ENCODE measurements around the gene PTOV1.

Gene PTOV1

DNA sequence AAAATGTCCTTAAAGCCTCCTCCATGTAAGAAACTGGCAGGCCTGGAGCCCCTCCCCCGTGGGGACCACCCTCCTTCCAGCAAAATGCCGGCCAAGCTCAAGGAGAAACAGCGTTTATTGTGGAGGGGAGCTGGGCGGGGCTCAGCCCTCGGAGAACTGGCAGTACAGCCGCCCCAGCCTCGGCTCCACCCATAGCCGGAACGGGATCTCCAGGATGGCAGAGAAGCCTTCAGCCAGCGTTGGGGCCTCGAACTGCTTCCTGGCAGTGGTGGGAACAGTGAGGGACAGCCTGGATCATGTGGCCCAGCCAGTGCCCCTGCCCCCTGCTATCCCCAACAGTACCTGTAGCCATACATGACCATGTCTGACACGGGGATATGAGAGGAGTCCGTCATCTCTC, 10.1 kb downstream of the PTOV1 start:
- DNase-seq = no peak

DNA sequence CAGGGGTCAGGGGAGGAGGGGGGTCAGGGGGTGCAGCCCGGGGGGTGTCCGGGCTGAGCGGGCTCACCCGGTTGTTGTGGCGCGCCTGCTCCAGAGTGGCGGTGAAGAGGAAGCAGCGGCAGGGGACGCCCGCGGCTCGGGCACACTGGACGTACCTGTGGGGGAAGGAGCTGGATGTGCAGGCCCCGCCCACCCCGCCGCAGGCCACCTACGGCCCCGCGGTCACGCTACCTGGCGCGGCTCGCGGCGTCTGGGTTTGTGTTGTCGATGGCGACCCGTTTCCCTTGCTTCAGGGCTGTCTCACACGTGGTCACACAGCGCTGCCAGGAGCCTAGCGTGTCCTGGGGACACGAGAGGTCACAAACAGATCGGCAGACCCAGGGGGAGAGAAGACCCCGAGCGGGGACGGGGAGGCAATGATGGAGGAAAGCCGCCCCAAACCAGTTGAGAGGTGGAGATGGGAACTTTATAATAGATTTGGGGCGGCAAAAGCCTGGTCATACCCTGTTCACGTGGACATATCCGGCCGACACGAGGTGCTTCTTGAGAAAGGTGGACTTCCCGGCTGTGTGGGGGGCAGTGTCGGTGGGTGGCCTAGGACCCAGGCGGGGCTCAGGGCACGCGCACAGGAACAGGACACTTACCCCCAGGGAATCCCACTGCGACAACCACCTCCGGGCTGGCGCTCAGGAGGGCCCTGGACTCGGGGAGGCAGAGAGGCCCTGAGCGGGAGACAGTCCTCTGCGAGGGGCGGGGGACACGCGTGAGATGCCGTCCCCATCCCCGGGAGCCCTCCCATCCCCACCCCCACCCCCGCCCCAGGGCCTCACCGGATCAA, 10.8 kb downstream of the PTOV1 start:
- DNase-seq = no peak

DNA sequence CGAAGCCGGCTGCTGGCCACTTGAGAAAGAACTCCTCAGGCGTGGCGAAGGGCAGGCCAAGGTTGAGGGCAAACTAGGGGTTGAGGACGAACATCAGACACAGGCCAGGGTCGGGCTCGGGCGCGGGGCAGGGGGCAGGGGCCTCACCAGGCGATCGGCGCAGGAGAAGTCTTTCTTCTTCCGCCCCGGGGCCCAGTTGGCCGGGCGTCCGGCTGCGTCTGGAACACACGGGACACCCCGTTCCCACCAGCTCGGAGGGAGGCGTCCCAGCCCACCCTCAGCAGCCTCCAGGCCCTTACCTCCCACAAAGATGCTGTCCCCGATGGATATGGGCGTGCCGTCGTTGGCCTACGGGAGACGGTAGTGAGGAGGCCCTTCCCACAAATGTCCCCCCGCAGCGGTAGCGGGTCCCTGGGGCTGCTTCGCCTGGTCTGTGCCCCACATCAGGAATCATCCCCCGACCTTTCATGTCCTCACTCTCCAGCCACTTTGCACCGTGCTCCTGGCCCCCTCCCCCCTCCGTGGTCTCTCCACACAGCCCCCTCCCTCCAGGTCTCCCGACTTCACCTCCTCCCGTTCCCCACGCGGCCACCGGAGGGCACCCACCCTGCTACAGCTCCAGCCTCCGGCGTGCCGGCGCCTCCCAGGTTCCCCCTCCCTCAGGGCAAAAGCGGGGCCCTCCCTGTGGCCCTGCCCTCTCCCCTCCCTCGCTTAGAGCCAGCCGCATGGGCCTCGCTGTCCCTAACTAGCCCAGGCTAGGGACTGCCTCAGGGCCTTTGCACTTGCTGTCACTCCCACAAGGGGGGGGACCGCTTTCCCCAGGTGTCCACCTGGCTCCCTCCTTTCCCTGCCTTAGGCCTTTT, 11.7 kb downstream of the PTOV1 start:
- no peak for DNase-seq

DNA sequence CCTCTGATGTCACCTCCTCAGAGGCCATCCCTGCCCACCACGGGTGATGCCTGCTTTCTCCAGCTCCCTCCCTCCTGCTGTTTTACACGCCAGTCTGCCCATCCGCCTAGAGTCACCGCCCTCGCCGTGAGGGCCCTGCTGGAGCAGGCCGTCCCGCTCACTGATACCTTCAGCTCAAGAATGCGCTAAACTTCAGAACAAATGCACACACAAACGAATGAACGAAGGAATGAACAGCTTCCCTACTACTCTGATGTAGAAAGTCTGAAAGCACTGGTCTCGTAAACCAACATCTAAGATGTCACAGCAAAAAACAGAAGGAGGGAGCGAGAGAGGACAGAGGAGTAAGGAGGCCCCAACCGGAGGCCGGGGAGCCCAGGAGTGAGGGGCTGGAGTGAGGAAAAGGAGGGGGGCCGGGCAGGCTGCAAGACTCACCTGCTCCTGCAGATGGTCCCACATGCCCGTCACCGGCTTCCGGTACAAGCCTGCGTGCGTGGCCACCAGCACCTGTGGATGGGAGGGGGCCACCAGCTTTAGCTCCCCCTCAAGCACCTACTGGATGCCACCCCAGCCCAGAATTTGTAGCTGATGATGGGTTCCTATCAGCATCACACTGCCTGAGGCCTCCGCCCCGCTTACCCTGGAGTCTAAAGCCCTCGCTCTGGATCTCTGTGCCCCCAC, 12.4 kb downstream of the PTOV1 start:
- DNase-seq = no peak

DNA sequence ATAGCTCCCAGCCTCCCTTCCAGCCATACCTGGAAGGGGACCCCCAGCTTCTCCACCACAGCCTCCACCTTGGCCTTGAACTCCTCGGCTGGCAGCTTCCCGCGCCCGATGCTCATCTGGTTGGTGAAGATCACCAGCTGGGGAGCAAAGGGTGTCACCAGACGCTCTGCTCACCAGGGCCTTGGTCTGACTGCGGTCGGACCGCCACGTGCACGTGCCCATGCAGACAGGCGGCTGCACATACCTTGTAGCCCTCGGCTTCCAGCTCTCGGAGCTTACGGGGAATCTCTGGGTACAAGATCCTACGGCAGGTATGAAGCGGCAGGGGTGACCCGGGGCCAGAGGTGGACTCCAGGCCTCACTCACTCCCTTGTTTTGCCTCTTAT, 13.0 kb downstream of the PTOV1 start:
- no peak for DNase-seq

DNA sequence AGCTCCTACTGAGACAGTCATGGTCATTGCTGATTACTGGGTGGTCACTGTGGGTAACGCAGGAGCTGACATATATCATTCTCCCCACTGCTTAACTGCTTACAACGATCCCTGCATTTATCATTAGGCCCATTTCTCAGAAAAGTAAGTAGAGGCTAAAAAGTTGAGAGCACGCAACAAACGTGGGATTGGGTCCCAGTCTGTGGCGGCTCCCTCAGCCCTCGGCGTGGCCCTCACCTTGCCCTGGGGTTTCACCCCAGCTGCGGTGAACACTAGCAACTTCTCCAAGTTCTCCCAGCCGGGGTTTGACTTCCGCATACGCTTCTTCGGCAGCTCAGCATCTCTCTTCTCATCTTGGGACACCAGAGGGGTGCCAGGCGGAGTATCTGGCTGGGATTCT, 13.9 kb downstream of the PTOV1 start:
- DNase-seq = no peak

DNA sequence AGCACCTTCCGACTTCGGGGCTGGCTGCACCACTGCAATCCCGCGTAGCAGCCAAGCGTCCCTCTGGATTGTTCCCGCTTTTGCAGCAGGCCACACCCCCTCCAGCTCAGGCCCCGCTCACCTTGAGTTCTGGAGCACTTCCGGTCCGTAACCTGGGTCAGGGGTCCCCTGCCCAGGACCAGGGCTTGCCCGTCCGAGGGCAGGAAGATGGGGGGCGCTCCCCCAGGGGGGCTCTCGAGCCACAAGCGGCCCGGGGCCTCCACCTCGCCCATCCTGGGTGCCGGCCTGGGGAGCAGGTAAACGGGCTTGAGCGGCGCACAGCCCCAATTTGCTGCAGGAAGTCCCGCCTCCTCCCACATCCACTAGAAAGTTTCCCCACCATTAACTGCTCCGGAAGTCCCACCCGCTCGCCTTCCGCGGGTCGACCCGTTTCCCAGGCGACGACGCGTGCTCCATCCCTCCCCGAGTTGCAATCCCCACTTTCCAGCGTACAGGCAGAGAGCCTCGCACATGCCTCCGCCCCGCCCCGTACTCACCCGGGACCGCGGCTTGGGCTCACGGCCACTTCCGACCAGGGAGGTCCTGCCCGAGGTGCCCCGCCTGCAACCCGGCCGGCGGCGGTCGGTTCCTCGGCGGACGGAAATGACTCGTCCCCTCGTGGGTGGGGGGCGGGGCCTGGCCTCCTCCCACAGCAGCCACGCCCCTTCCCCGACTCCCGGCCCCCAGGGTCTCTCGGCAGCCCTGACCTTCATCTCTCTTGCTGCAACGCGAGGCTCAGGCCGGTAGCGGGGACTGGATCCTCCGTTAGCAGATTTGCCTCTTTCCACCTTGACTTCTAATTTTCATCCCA, 16.2 kb downstream of the PTOV1 start, which contains the start of gene PNKP:
Gene PNKP, minus strand, starts transcription at position 644 of the 850 bp plus-strand sequence. Its CDS starts 372 bp downstream, at position 272.
- DNase-seq = peak; percentile 61 to 82 (median 81)

DNA sequence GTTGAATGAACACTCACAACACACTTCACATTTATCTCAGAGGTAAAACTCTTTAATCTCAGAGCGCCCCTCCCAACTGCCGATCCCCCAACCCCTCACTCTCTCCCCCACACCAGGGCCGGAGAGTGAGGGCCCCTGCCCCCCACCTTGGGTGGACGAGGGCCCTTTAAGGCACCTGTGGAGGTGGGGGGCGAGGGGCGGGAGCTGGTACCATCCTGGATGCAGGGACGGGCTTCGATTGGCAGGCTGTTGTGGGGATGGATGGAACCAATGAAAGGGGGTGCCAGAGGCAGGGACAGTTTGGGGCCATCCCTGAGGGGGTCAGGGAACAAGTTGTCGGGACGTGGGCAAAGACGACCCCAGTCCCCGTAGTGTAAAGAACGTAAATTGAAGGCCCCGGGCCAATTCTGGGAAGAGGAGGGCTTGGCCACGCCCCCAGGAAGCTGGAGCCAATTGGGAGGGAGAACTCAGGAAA, 18.1 kb downstream of the PTOV1 start:
- no peak for DNase-seq

DNA sequence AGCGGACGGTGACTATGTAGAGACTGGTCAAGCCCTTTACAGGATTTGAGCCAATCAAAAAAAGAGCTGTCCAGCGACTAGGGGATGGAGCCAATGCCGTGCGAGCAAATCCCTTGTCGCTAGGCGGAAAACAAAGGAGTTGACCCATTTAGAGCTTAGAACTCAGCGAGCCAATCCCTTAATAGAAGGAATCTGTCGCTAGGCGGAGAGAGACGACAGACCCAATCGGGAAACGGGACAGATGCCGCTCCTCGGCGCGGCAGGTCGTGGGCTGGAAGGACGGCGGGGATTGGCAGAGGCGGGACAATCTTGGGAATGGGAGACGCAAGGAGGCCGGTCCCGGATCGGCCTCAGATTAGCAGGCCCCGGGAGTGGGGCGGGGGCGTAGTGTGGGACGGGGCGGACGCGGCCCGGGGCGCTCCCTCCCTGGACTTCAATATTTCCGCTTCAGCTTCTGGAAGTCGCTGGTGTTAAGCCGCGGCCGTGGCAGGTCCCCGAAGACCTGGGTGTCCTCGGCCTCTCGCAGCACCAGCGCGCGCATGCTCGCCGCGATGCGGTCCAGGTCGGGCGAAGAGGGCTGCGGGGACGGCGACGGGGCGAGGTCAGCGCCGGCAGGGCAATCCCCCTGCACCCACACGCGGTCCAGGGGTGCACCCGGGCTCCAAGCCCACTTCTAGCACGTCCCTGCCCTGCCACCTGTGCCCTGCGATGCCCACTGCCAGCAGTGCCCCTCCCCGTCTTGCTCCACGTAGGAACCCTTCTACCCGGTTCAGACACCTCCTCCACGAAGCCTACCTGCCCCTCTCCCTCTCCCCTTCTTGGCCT, 18.7 kb downstream of the PTOV1 start:
- DNase-seq = peak; percentile 68 to 78 (median 70)

DNA sequence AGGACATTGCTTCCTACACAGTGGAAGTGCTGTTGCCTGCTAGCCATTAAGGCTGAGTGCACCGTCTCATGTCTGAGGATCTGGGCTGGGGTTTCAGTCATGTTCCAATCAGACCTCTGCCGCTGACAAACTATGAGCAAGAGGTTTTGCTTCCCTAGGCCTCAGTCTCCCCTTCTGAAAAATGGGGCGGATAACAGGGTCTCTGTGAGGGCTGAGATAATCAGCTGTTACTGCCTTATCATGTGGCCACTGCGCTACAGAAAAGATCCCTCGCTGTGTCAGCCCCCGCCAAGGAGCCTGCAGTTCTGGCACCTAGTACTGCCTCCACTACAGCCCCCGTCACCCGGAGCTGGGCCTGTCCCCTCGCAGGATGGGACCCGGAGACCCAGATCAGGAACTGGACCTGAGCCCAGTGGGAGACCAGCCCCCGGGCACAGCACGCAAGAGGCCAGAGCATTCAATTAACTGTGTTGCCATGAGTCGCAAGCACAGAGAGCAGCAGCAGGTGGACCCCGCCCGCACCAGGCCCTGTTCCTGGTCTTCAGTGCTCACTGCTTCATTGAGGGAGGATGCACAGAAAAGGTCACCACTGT, 19.4 kb downstream of the PTOV1 start:
- no peak for DNase-seq

DNA sequence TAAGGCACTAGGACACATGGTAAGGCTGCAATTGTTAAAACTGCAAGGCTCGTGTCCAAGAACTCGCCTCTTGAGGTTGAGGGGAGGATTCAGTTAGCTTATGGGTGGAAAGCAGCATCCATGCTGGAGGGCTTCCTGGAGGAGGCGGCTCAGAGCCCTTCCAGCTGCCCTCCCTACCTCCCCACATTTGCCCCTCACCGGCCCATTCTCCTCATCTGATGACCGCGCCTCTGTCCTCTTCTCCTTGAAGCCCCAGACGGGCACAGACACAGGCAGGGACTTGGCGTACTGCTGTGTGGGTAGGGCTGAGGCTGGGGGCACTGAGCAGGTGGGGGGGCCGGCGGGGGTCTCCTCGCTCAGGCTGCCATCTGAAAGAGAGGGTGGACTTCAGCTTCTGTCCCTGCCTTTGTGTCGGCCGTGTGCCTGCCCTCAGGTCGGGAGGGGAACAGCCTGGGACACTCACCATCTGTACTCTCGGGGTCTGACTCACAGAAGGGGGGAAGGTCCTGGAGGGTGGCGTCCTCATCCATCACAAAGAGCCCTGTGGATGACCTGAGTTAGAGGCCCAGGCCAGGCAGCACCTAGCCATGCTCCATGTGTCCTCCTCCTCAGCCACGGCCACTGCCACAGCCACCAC, 20.5 kb downstream of the PTOV1 start:
- no peak for DNase-seq

DNA sequence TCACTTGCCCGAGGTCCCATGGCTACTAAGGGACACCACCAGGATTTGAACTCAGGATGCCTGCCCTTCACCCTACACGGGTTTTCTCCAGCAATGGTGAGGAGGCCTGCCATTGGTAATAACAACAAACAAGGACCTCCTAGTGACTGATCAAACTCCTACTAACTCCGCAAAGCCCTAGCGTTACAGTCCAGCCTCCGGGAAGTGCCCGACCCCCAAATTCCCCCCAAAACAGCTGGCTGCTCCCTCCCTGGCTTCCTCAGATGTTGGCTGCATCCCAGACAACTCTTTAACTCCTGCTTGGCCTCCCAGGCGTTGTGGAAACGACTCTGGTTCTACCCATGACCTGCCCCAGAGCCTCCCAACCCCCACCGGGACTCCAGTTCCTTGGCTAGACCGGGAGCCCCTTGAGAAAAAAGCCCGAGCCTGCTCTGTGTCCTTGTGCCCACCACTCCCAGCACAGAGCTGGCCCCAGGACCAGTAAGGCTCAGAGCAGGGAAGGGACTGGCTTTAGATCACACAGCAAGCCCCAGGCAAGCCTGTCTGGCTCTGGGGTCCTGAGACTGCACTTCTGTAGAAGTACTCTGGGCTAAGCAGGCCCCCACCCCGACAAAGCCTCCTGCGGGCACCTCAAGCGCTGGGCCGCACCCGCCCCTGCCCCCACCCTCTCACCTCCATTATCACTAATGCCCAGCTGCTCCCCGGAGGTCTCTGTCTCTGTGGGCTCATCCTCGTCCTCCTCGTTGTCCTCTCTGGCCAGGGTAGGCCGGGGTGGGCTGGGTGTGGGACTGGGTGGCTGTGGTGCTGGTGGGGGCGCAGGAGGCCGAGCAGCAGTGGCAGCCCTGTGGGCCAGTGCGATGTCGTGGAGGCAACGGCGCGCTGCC, 21.5 kb downstream of the PTOV1 start:
- no peak for DNase-seq

DNA sequence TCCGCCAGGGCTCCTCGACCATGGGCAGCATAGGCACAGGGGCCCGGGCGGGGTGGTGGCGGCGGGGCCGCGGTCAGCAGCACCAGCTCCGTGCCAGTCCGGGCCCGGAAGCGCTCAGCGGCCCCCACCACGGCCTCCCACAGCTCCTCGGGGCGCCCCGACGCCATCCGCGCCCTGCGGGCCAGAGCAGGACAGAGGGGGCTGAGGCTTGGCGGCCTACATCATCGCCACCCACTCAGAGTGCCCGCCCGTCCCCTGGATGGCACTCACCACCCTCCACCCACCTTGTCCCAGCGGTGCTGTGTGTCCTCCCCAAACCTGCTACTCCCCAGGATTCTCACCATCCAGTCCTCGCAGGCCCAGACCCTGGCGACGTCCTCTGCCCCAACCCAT, 22.2 kb downstream of the PTOV1 start:
- no peak for DNase-seq

DNA sequence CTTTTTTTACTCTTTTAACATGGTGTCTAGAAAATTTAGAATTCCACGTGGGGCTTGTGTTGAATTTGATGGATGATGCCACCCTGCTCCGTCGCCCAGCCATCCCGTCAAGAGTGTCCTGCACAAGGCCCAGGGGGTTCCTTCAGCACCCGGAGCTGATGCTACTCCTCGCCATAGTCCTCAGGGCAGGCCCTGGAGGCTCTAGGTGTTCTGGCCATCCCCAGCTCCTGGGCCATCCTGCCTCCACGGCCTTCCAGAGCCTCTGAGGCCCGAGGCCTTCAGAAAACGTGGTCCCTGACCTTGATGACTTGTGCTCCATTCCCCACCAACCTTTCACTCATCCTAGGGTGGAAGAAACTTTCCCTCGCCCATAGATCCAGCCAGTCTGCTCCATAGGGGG, 22.9 kb downstream of the PTOV1 start:
- DNase-seq = no peak

DNA sequence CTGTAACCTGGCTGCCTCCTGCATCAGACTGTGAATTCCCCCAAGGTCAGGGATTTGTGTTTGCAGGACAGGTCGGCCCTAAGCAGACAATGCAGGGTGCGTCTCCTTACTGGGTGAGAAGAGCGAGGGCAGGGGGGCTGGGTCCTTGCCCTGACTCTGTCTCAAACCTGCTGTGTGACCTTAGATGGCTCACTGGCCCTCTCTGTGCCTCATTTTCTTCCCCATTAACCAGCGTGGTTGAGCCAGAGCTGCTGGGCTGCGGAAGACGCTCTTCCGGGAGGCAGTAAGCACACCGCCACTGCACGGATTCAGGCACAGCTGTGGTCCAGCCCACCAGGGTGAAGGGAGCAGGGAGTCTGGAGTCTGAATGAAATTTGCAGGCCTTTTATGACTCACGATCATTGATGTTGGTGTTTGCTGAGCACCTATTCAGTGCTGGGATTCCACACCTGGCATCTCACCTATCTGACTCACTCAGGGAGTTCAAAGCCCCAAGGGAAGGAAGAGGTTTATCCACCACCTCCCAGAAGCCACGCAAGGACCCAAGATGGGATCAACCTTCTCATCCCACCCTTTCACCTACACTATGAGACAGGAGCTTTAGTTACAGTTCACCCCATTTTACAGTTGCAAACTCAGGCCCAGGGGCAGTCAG, 23.7 kb downstream of the PTOV1 start:
- DNase-seq = no peak

DNA sequence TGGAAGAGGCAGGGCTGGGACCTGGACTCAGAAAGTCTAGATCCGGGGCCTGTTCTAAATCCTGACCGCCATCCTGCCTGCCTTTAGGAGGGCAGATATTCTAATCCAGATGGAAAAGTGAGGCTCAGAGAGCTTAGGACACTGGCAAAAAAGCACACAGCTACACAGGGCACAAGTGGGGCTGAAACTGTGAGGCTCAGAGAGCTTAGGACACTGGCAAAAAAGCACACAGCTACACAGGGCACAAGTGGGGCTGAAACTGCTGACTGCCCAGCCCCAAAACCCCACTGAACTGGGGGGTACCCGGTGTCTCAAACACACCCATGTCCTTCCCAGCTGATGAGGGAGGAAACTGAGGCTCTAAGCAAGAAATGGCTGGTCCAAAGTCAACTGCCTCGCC, 24.2 kb downstream of the PTOV1 start:
- DNase-seq = no peak

DNA sequence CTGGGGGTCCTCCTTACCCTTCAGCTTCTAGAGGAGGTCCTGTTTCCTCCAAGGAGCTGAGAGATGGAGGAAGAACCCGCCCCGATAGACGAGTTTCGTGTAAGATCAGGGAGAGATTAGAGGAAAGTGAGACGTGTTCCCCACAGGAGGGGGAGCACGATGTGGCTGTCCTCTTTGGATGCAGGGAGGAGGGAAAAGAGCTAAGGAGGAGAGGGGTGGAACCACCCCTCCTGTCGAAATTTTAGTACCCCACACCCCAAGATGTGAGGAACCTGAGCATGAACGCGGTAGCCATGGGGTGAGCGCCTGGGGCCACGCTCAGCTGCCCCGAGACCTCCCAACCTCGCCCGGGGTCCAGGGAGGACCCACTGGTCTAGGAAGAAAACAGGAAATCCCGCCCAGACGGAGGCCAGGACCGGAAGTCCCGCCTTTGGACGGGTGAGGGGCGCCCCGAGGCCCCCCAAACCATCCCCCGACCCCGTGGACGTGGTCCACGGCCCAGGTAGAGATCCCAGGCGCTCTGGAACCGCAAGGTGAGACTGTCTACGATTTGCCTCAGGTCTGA, 25.0 kb downstream of the PTOV1 start:
- DNase-seq = peak; percentile 41 to 51 (median 46)

DNA sequence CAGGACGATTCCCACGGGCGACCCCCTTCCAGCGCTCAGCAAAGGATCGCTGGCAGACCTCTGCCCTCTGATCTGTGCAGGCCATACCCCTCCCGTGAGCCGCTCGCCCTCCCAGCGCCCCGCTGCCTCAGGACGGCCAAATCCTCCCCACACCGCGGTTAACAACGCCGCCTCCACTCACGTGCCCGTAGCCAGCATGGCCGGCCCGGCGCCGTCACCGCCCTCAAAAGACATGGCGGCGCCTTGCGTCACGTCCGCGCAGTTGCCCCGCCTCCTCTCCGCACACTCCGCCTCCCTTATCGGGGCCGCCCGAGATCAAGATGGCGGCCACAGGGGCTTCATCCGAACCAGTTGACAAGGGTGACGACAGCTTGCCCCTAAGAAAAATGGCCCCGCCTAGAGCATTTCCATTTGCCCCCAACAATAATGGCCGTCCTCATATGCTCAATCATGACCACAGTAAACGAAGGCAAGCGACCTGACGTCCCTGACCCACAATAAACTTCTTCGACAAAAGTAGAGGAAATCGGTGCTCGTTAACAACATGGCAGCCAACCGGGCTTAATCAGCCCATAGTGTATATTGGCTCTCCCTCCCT, 25.6 kb downstream of the PTOV1 start:
- peak; percentile 85 to 97 (median 92) for DNase-seq

Data from activated naive CD4-positive, alpha-beta T cell (primary cell).